ENCODE measurements around the gene ARMC12. TPM values are rescaled to one million over a fixed set of nuclear protein-coding genes. Genes with fewer than 3 reads are reported as not detected.

ARMC12 gene
- total and polyA plus RNA-seq, 2 of the 4 experiments (the other 2 are of a cell fraction) = 0.18 to 0.74 TPM

DNA sequence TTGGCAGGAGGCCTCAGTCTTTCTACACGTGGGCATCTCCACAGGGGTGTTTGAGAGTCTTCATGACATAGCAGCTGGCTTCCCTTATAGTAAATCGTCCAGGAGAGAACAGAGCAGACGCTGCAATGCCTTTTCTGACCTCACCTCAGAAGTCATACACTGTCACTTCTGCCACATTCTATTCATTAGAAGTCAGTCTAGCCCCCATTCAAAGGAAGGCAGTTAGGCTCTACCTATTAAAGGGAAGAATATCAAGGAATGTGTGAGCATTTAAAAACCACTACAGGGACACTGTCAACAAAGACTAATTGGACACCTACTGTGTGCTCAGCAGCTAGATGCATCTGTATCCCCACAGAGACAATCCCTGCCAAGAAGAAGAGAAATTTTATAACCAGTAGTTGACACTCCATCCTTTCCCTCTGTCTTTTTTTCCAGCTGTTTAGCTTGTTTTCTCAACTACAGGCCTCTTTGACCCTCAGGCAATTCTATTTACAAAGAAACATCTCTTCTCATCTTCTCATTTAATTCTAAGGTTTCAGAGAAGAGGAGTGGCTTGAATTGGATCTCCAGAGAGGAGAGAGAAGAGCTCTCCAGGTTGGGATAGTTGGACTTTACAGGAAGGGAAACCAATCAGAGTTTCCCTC lies 18.6 kb downstream of the ARMC12 start:
- H3K27ac ChIP-seq (ENCODE audit: insufficient read depth, low read length) = no peak overlapping the region
- H3K4me3 ChIP-seq (ENCODE audit: insufficient read depth, low read depth, low read length) = no peak overlapping the region
- ChIA-PET CTCF (no interaction called here), POLR2A (ENCODE audit: unreplicated experiment) (no interaction called here)
- no peak overlapping the region for H4K5ac ChIP-seq (ENCODE audit: low read depth, low read length)
- no CpG with 5 or more reads among the region's 3 CpGs for WGBS, 2 experiments (ENCODE audit: extremely low coverage in 2 of 2, insufficient read length in 1 of 2)
- H3K27me3 ChIP-seq (ENCODE audit: control insufficient read depth, insufficient read depth, low read length) = peaks cover 27% of the 10 kb centered on the region
- dilution Hi-C loops (cut with HindIII; ENCODE audit: low sequenced_read_pairs, unreplicated experiment) = no loop called here
- no peak overlapping the region for H4K91ac ChIP-seq (ENCODE audit: insufficient read depth, low read depth, low read length)
- H4K8ac ChIP-seq (ENCODE audit: low read depth in 2 of 2, low read length in 2 of 2) = no peak overlapping the region
- no TSS peak for BruUV-seq (replicated peaks)
- in situ Hi-C loops (cut with MboI; ENCODE audit: low sequenced_read_pairs) = no loop called here
- TF ChIP-seq, protein P1, sequence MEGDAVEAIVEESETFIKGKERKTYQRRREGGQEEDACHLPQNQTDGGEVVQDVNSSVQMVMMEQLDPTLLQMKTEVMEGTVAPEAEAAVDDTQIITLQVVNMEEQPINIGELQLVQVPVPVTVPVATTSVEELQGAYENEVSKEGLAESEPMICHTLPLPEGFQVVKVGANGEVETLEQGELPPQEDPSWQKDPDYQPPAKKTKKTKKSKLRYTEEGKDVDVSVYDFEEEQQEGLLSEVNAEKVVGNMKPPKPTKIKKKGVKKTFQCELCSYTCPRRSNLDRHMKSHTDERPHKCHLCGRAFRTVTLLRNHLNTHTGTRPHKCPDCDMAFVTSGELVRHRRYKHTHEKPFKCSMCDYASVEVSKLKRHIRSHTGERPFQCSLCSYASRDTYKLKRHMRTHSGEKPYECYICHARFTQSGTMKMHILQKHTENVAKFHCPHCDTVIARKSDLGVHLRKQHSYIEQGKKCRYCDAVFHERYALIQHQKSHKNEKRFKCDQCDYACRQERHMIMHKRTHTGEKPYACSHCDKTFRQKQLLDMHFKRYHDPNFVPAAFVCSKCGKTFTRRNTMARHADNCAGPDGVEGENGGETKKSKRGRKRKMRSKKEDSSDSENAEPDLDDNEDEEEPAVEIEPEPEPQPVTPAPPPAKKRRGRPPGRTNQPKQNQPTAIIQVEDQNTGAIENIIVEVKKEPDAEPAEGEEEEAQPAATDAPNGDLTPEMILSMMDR (conservative IDR thresholded peaks at IDR 0.05; ENCODE audit: low read depth, low read length) = no peak
- TF ChIP-seq BHLHE40 (IDR thresholded peaks at IDR 0.05; ENCODE audit: low read depth, low read length) (no peak), RAD21 (IDR thresholded peaks at IDR 0.05; ENCODE audit: low read length) (no peak), RFX5 (IDR thresholded peaks at IDR 0.05; ENCODE audit: low read depth, low read length) (no peak)
- intact Hi-C loops (cut with micrococcal nuclease) = loop anchor here (5.0 kb wide), 1 partner anchor 342 kb away; no protein-coding TSS in a partner anchor
- no peak overlapping the region for H3K23ac ChIP-seq (ENCODE audit: low read depth, low read length)
- H3K18ac ChIP-seq (ENCODE audit: low read depth, low read length) = no peak overlapping the region
- H3K9me3 ChIP-seq (ENCODE audit: control insufficient read depth, insufficient read depth, low read length) = 0 out of 2 replicates have a peak, but pooled peaks cover 4% of the 10 kb centered on the region
- H3K14ac ChIP-seq (replicated peaks; ENCODE audit: low read depth, low read length) = no peak overlapping the region
- no peaks in the 10 kb centered on the region for H3K36me3 ChIP-seq (ENCODE audit: control insufficient read depth, insufficient read depth, low read length)
- no peak overlapping the region for H3K4me2 ChIP-seq (ENCODE audit: low read depth, low read length)
- H2BK20ac ChIP-seq (ENCODE audit: low read depth, low read length) = no peak overlapping the region
- H3K4ac ChIP-seq (ENCODE audit: low read depth, low read length) = no peak overlapping the region
- ATAC-seq (ENCODE audit: low read depth) (no peak), DNase-seq (no peak)
- H2AFZ ChIP-seq (replicated peaks; ENCODE audit: low read length, poor library complexity) = no peak overlapping the region
- no peak overlapping the region for H3K9ac ChIP-seq (ENCODE audit: low read depth, low read length)
- no peak overlapping the region for H2AK5ac ChIP-seq (ENCODE audit: low read depth, low read length)
- H2BK120ac ChIP-seq (ENCODE audit: low read depth, low read length) = no peak overlapping the region
- no peaks in the 10 kb centered on the region for H3K4me1 ChIP-seq (ENCODE audit: control insufficient read depth, insufficient read depth, low read length)
- H3K56ac ChIP-seq (ENCODE audit: extremely low read depth, insufficient read depth, low read length) = no peak overlapping the region
- H3K9me1 ChIP-seq (ENCODE audit: insufficient read depth, low read length) = no peaks in the 10 kb centered on the region
- H2BK15ac ChIP-seq (ENCODE audit: low read depth, low read length) = no peak overlapping the region
- no peaks in the 10 kb centered on the region for H3K79me1 ChIP-seq (ENCODE audit: low read depth in 1 of 2, low read length in 2 of 2)
- H4K20me1 ChIP-seq (ENCODE audit: insufficient read depth, low read length) = no peaks in the 10 kb centered on the region
- H2AK9ac ChIP-seq (replicated peaks; ENCODE audit: low read depth, low read length, poor library complexity) = no peak overlapping the region
- H2BK5ac ChIP-seq (ENCODE audit: low read depth, low read length, poor library complexity, severe bottlenecking) = no peak overlapping the region
